Measurements from ENCODE around the gene STEAP2. TPM values are rescaled to one million over a fixed set of nuclear protein-coding genes. Genes with fewer than 3 reads are reported as not detected.

STEAP2 gene
- total RNA-seq, 1 donor from 2014 or later = 2.3 TPM

DNA sequence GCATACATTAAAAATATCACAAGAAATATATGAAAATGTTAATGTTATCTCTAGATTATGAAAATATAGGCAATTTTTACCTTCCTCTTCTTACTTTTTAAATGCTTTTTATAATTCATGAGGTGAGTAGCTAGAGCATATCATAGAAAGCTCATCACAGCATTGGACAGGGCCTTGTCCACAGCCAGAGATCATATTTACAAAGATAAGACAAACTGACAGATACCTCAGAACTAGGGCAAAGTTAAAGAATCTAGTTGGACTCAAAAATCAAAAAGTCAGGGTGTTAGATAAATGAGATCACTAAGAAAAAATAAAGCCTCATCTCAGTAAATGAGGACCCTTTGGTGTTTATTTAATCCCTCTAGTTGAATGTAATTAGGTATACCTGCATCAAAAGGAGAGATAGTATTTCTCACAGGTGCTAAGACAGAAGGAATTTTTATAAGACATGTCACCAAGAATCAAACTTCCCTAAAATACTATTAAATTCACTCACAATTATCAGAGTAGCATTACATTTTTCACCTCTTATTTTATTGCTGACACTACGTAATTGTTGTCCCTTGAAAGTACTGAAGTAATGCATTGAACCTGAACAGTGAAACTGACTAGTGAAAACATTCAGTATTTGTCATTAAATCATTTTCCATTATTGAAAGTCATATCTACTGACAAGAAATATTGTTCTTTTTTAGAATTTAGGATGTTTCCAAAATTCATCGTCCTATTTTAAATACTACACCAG, 59.1 kb downstream of the STEAP2 start:
- Histone ChIP-seq H3K9ac (ENCODE audit: low read length) (no peak overlapping the region), H3K4me1 (ENCODE audit: insufficient read depth, low read length) (peaks cover 6% of the 10 kb centered on the region), H3K27me3 (ENCODE audit: insufficient read depth, low read length) (no peaks in the 10 kb centered on the region), H3K36me3 (ENCODE audit: insufficient read depth, low read length) (no peaks in the 10 kb centered on the region), H3K27ac (ENCODE audit: low read depth, low read length) (no peak overlapping the region), H3K4me3 (ENCODE audit: insufficient read depth, low read depth, low read length) (no peak overlapping the region), H2AFZ (ENCODE audit: low read depth, low read length) (no peak overlapping the region), H4K20me1 (ENCODE audit: insufficient read depth, low read length) (no peaks in the 10 kb centered on the region), H3K79me2 (ENCODE audit: insufficient read depth, low read length) (no peaks in the 10 kb centered on the region), H3K9me3 (ENCODE audit: insufficient read depth, low read depth, low read length) (no peaks in the 10 kb centered on the region), H3K4me2 (ENCODE audit: low read length) (no peak overlapping the region)
- Mint-ChIP-seq H3K4me3 (ENCODE audit: unreplicated experiment) (no peak overlapping the region), H3K4me1 (ENCODE audit: low read depth, unreplicated experiment) (peaks cover 9% of the 10 kb centered on the region), H3K27me3 (ENCODE audit: low read depth, unreplicated experiment) (no peaks in the 10 kb centered on the region), H3K27ac (ENCODE audit: unreplicated experiment) (no peak overlapping the region), H3K9me3 (ENCODE audit: unreplicated experiment) (no peaks in the 10 kb centered on the region), H3K36me3 (ENCODE audit: low read depth, unreplicated experiment) (no peaks in the 10 kb centered on the region)
- FAIRE-seq (no peak), DNase-seq (ENCODE audit: low read depth) (no peak)
- no peak for TF ChIP-seq EZH2 (IDR thresholded peaks at IDR 0.05; ENCODE audit: insufficient read depth, low read length)
- TF ChIP-seq, protein P1, sequence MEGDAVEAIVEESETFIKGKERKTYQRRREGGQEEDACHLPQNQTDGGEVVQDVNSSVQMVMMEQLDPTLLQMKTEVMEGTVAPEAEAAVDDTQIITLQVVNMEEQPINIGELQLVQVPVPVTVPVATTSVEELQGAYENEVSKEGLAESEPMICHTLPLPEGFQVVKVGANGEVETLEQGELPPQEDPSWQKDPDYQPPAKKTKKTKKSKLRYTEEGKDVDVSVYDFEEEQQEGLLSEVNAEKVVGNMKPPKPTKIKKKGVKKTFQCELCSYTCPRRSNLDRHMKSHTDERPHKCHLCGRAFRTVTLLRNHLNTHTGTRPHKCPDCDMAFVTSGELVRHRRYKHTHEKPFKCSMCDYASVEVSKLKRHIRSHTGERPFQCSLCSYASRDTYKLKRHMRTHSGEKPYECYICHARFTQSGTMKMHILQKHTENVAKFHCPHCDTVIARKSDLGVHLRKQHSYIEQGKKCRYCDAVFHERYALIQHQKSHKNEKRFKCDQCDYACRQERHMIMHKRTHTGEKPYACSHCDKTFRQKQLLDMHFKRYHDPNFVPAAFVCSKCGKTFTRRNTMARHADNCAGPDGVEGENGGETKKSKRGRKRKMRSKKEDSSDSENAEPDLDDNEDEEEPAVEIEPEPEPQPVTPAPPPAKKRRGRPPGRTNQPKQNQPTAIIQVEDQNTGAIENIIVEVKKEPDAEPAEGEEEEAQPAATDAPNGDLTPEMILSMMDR (IDR thresholded peaks at IDR 0.05; ENCODE audit: insufficient read depth, low read depth, low read length) = no peak

DNA sequence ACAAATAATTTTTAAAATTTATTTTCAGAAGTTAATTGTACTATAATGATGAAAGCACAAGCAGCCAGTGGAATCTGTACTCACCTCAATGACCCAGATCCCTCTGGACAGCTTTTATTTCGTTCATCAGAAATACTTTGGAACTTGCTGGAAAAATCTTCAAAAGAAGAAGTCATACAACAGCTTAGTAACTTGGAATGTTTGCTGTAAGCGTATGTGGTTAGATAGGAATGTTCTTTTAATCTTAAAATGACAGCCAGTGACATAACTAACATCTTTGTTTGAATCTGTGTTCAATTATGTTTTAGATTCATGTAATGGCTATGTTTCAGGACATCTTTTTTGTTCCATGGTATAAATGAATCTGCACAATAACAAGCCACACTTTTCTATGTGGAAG, 60.2 kb downstream of the STEAP2 start:
- Mint-ChIP-seq H3K36me3 (ENCODE audit: low read depth, unreplicated experiment) (no peaks in the 10 kb centered on the region), H3K27ac (ENCODE audit: unreplicated experiment) (no peak overlapping the region), H3K4me3 (ENCODE audit: unreplicated experiment) (no peak overlapping the region), H3K9me3 (ENCODE audit: unreplicated experiment) (no peaks in the 10 kb centered on the region), H3K4me1 (ENCODE audit: low read depth, unreplicated experiment) (peaks cover 9% of the 10 kb centered on the region), H3K27me3 (ENCODE audit: low read depth, unreplicated experiment) (no peaks in the 10 kb centered on the region)
- Histone ChIP-seq H3K4me3 (ENCODE audit: insufficient read depth, low read depth, low read length) (no peak overlapping the region), H2AFZ (ENCODE audit: low read depth, low read length) (no peak overlapping the region), H4K20me1 (ENCODE audit: insufficient read depth, low read length) (no peaks in the 10 kb centered on the region), H3K27me3 (ENCODE audit: insufficient read depth, low read length) (no peaks in the 10 kb centered on the region), H3K4me1 (ENCODE audit: insufficient read depth, low read length) (peaks cover 6% of the 10 kb centered on the region), H3K36me3 (ENCODE audit: insufficient read depth, low read length) (no peaks in the 10 kb centered on the region), H3K79me2 (ENCODE audit: insufficient read depth, low read length) (no peaks in the 10 kb centered on the region), H3K9me3 (ENCODE audit: insufficient read depth, low read depth, low read length) (no peaks in the 10 kb centered on the region), H3K9ac (ENCODE audit: low read length) (no peak overlapping the region), H3K4me2 (ENCODE audit: low read length) (peak overlapping the region; percentile 0), H3K27ac (ENCODE audit: low read depth, low read length) (no peak overlapping the region)
- no peak for TF ChIP-seq EZH2 (IDR thresholded peaks at IDR 0.05; ENCODE audit: insufficient read depth, low read length)
- TF ChIP-seq, protein P1 (IDR thresholded peaks at IDR 0.05; ENCODE audit: insufficient read depth, low read depth, low read length) = no peak
- DNase-seq (ENCODE audit: low read depth) (peak; percentile 79), FAIRE-seq (peak; percentile 78)

DNA sequence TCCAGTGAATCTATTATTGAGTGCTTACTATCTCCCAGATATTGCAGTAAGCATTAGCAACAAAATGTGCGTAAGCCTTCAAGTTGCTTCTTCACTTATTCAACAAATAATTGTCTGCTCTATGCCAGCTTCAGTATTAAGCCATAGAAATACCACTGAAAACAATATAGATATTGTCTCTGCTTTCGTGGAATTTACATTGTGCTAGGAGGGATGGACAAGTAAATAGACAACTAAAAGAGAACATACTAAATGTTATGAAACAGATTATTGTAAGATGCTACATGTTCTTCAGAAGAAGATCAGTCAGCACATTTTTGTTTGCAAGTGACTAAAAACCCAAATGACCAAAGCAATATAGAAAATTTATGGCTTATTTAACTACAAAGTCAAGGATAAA, 60.7 kb downstream of the STEAP2 start:
- Histone ChIP-seq H3K4me1 (ENCODE audit: insufficient read depth, low read length) (peaks cover 6% of the 10 kb centered on the region), H3K27ac (ENCODE audit: low read depth, low read length) (no peak overlapping the region), H3K27me3 (ENCODE audit: insufficient read depth, low read length) (no peaks in the 10 kb centered on the region), H3K4me3 (ENCODE audit: insufficient read depth, low read depth, low read length) (no peak overlapping the region), H3K36me3 (ENCODE audit: insufficient read depth, low read length) (no peaks in the 10 kb centered on the region), H3K79me2 (ENCODE audit: insufficient read depth, low read length) (no peaks in the 10 kb centered on the region), H4K20me1 (ENCODE audit: insufficient read depth, low read length) (no peaks in the 10 kb centered on the region), H2AFZ (ENCODE audit: low read depth, low read length) (no peak overlapping the region), H3K9ac (ENCODE audit: low read length) (no peak overlapping the region), H3K4me2 (ENCODE audit: low read length) (peak overlapping the region; percentile 0), H3K9me3 (ENCODE audit: insufficient read depth, low read depth, low read length) (no peaks in the 10 kb centered on the region)
- Mint-ChIP-seq H3K4me3 (ENCODE audit: unreplicated experiment) (no peak overlapping the region), H3K27ac (ENCODE audit: unreplicated experiment) (no peak overlapping the region), H3K4me1 (ENCODE audit: low read depth, unreplicated experiment) (peaks cover 9% of the 10 kb centered on the region), H3K36me3 (ENCODE audit: low read depth, unreplicated experiment) (no peaks in the 10 kb centered on the region), H3K27me3 (ENCODE audit: low read depth, unreplicated experiment) (no peaks in the 10 kb centered on the region), H3K9me3 (ENCODE audit: unreplicated experiment) (no peaks in the 10 kb centered on the region)
- peak; percentile 29 for FAIRE-seq
- TF ChIP-seq EZH2 (IDR thresholded peaks at IDR 0.05; ENCODE audit: insufficient read depth, low read length) = no peak
- TF ChIP-seq, protein P1 (IDR thresholded peaks at IDR 0.05; ENCODE audit: insufficient read depth, low read depth, low read length) = no peak
- DNase-seq (ENCODE audit: low read depth) = no peak
